HS-5 (cell line): Measurements from ENCODE around the gene SPATA31E1.
"Not testable (repeated sequence)": the region's sequence is repeated elsewhere in the genome, so short reads cannot be mapped to it uniquely, and the experiment has no call there.

ENCODE experiments used
- DNase-seq: peaks from one replicate; pipeline ENCODE4 v3.0.0-alpha.2; 2012; ENCODE audit warnings: low read depth

The SPATA31E1 gene

GRCh38 chr9:87882627-87883026 lies at the start of gene SPATA31E1:
TSS of gene SPATA31E1 (plus strand) at chr9:87882877. CDS start at chr9:87882892, 15 bp downstream.
- no peak for DNase-seq

GRCh38 chr9:87834357-87834756 lies 48.3 kb upstream of the SPATA31E1 start:
- DNase-seq, result no peak

- no peak for DNase-seq
Measured at GRCh38 chr9:87836536-87836935, 46.1 kb upstream of the SPATA31E1 start.

GRCh38 chr9:87836951-87837705 lies 45.5 kb upstream of the SPATA31E1 start:
- no peak for DNase-seq

GRCh38 chr9:87840134-87840533 lies 42.5 kb upstream of the SPATA31E1 start:
- DNase-seq, result no peak

GRCh38 chr9:87842878-87843585 lies 39.6 kb upstream of the SPATA31E1 start:
- DNase-seq, result no peak

GRCh38 chr9:87844506-87844905 lies 38.2 kb upstream of the SPATA31E1 start:
- DNase-seq, result no peak

GRCh38 chr9:87847817-87848216 lies 34.9 kb upstream of the SPATA31E1 start:
- DNase-seq, result not testable (repeated sequence)

- no peak for DNase-seq
Measured at GRCh38 chr9:87849144-87849758, 33.4 kb upstream of the SPATA31E1 start.

GRCh38 chr9:87850391-87850790 lies 32.3 kb upstream of the SPATA31E1 start:
- DNase-seq, result peak; percentile 89

GRCh38 chr9:87851186-87851585 lies 31.5 kb upstream of the SPATA31E1 start:
- DNase-seq, result not testable (repeated sequence)

- DNase-seq, result no peak
Measured at GRCh38 chr9:87853302-87853701, 29.4 kb upstream of the SPATA31E1 start.

GRCh38 chr9:87853876-87854579 lies 28.6 kb upstream of the SPATA31E1 start:
- no peak for DNase-seq

GRCh38 chr9:87854580-87854955 lies 28.1 kb upstream of the SPATA31E1 start:
- no peak for DNase-seq

- DNase-seq, result no peak
Measured at GRCh38 chr9:87855061-87855460, 27.6 kb upstream of the SPATA31E1 start.

- DNase-seq, result no peak
Measured at GRCh38 chr9:87857141-87857947, 25.3 kb upstream of the SPATA31E1 start.

- no peak for DNase-seq
Measured at GRCh38 chr9:87857948-87858335, 24.7 kb upstream of the SPATA31E1 start.

GRCh38 chr9:87859137-87859536 lies 23.5 kb upstream of the SPATA31E1 start:
- DNase-seq, result no peak

GRCh38 chr9:87859786-87860185 lies 22.9 kb upstream of the SPATA31E1 start:
- no peak for DNase-seq

GRCh38 chr9:87861332-87861731 lies 21.3 kb upstream of the SPATA31E1 start:
- no peak for DNase-seq

GRCh38 chr9:87862536-87863268 lies 20.0 kb upstream of the SPATA31E1 start:
- DNase-seq, result peak; percentile 76
